Neural cell (in vitro differentiated cells): ENCODE results near the gene CCNA2.

ENCODE experiments used
- EP300 ChIP-seq: fragments of 450-650 bp; conservative IDR thresholded peaks from 2 replicates; pipeline ENCODE4 v1.6.1; 2014; ENCODE audit warnings: antibody characterized with exemption, mild to moderate bottlenecking, moderate library complexity; ENCODE audit not compliant: poor library complexity, severe bottlenecking
- EZH2 ChIP-seq: fragments of 200-600, 300-800 bp; shearing (Covaris generic), sonication (generic); IDR thresholded peaks from 2 replicates; pipeline ENCODE4 v1.6.1; 2014; ENCODE audit warnings: antibody characterized with exemption, low read length, borderline replicate concordance, mild to moderate bottlenecking; ENCODE audit not compliant: insufficient read depth, poor library complexity, severe bottlenecking
- MXI1 ChIP-seq: fragments of 450-650 bp; conservative IDR thresholded peaks from 2 replicates; pipeline ENCODE4 v1.6.1; 2014; ENCODE audit warnings: antibody characterized with exemption, mild to moderate bottlenecking; ENCODE audit not compliant: poor library complexity, severe bottlenecking
- POLR2AphosphoS5 ChIP-seq: IDR thresholded peaks from 2 replicates; pipeline ENCODE4 v1.6.1; 2012
- RAD21 ChIP-seq: fragments of 450-650 bp; conservative IDR thresholded peaks from 2 replicates; pipeline ENCODE4 v1.6.1; 2014; ENCODE audit warnings: antibody characterized with exemption, mild to moderate bottlenecking, moderate library complexity
- SMC3 ChIP-seq: fragments of 450-650 bp; conservative IDR thresholded peaks from 2 replicates; pipeline ENCODE4 v1.6.1; 2014; ENCODE audit warnings: antibody characterized with exemption, mild to moderate bottlenecking, moderate library complexity; ENCODE audit not compliant: poor library complexity
- TAF1 ChIP-seq: IDR thresholded peaks from 2 replicates; pipeline ENCODE4 v1.6.1; 2012; ENCODE audit warnings: low read depth
- TF ChIP-seq, protein P1 (sequence below): fragments of 450-650 bp; IDR thresholded peaks from 2 replicates; pipeline ENCODE4 v1.5.1; 2014; ENCODE audit warnings: antibody characterized with exemption, mild to moderate bottlenecking, moderate library complexity; ENCODE audit not compliant: poor library complexity, severe bottlenecking
- TF ChIP-seq, protein P2 (sequence below): IDR thresholded peaks from 2 replicates; pipeline ENCODE4 v1.6.1; 2012; ENCODE audit warnings: borderline replicate concordance

DNA sequence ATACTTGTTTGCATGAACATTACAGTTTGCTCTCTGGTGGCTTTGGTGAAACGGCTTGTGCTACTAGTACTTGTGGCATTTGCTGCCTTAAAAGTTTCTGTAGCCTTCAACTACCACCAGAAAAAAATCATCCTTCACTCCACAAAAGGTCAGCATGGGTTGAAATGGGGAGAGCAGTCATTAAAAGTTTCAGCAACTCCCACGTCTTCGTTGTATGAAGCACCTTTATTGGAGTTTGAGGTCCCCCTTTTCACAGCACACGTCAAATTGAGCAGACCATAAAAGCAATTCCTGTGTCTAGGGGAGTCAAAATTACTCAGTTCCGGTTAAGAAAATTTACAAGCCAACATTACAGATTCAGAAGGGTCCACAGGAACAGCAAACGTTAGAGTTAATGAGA is 23.0 kb upstream of the CCNA2 start:
- no peak for TF ChIP-seq EZH2
- TF ChIP-seq, protein P1, sequence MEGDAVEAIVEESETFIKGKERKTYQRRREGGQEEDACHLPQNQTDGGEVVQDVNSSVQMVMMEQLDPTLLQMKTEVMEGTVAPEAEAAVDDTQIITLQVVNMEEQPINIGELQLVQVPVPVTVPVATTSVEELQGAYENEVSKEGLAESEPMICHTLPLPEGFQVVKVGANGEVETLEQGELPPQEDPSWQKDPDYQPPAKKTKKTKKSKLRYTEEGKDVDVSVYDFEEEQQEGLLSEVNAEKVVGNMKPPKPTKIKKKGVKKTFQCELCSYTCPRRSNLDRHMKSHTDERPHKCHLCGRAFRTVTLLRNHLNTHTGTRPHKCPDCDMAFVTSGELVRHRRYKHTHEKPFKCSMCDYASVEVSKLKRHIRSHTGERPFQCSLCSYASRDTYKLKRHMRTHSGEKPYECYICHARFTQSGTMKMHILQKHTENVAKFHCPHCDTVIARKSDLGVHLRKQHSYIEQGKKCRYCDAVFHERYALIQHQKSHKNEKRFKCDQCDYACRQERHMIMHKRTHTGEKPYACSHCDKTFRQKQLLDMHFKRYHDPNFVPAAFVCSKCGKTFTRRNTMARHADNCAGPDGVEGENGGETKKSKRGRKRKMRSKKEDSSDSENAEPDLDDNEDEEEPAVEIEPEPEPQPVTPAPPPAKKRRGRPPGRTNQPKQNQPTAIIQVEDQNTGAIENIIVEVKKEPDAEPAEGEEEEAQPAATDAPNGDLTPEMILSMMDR: no peak
- no peak for TF ChIP-seq SMC3
- no peak for TF ChIP-seq TAF1
- TF ChIP-seq, protein P2, sequence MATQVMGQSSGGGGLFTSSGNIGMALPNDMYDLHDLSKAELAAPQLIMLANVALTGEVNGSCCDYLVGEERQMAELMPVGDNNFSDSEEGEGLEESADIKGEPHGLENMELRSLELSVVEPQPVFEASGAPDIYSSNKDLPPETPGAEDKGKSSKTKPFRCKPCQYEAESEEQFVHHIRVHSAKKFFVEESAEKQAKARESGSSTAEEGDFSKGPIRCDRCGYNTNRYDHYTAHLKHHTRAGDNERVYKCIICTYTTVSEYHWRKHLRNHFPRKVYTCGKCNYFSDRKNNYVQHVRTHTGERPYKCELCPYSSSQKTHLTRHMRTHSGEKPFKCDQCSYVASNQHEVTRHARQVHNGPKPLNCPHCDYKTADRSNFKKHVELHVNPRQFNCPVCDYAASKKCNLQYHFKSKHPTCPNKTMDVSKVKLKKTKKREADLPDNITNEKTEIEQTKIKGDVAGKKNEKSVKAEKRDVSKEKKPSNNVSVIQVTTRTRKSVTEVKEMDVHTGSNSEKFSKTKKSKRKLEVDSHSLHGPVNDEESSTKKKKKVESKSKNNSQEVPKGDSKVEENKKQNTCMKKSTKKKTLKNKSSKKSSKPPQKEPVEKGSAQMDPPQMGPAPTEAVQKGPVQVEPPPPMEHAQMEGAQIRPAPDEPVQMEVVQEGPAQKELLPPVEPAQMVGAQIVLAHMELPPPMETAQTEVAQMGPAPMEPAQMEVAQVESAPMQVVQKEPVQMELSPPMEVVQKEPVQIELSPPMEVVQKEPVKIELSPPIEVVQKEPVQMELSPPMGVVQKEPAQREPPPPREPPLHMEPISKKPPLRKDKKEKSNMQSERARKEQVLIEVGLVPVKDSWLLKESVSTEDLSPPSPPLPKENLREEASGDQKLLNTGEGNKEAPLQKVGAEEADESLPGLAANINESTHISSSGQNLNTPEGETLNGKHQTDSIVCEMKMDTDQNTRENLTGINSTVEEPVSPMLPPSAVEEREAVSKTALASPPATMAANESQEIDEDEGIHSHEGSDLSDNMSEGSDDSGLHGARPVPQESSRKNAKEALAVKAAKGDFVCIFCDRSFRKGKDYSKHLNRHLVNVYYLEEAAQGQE: no peak
- TF ChIP-seq POLR2AphosphoS5: no peak
- TF ChIP-seq MXI1: no peak
- TF ChIP-seq EP300: no peak
- TF ChIP-seq RAD21: no peak
